Mammary epithelial cell (primary cell): ENCODE results near the gene CPOX.

Source experiments
- CTCF ChIP-seq, 2 donors: IDR thresholded peaks in 1 of 2; conservative IDR thresholded peaks in 1 of 2; 2 replicates each; pipeline ENCODE4 v1.5.1; 2011 to 2012; ENCODE audit warnings: inconsistent platforms in 2 of 2, low read length in 2 of 2, mild to moderate bottlenecking in 2 of 2, control low read depth in 1 of 2, low read depth in 1 of 2; ENCODE audit not compliant: insufficient read depth in 1 of 2; ENCODE audit errors: extremely low read depth in 1 of 2
- EZH2 ChIP-seq: IDR thresholded peaks from 2 replicates; pipeline ENCODE4 v1.6.1; 2012; ENCODE audit warnings: low read length, inconsistent platforms, borderline replicate concordance

GRCh38 chr3:98594628-98595324 lies 1.4 kb upstream of the CPOX start:
- TF ChIP-seq EZH2 (no peak), CTCF (conservative IDR thresholded peaks at IDR 0.05 in 1 of 2, IDR thresholded peaks at IDR 0.05 in 1 of 2; ENCODE audit: extremely low read depth in 1 of 2, insufficient read depth in 1 of 2, low read depth in 1 of 2, low read length in 2 of 2) (no peak)
